Psoas muscle (tissue), 8 donors: ENCODE measurements around the gene ZRANB3. TPM values are rescaled to one million over a fixed set of nuclear protein-coding genes. Genes with fewer than 3 reads are reported as not detected.

Experiments used
- ATAC-seq, 4 donors: fragments of 200-7000 bp; cut with Tn5 transposase; one replicate each; pipeline ENCODE4 v1.9.1; 2020; ENCODE audit warnings: moderate library complexity in 3 of 4, mild to moderate bottlenecking in 2 of 4
- DNase-seq, 2 donors: peaks; one replicate each; pipeline ENCODE4 v3.0.0-alpha.2; 2020
- H3K27ac ChIP-seq: fragments of 200-600 bp; one replicate; pipeline ENCODE4 v1.8.0; 2022
- H3K27me3 ChIP-seq, 3 donors: fragments of 200-600 bp in 1 of 3; one replicate each; pipeline versions ENCODE4 v1.6.1 to v1.8.0; 2013 to 2022; ENCODE audit warnings: low read length in 2 of 3, mild to moderate bottlenecking in 2 of 3, moderate library complexity in 1 of 3; ENCODE audit not compliant: insufficient read depth in 3 of 3
- H3K36me3 ChIP-seq, 2 donors: fragments of 200-600 bp in 1 of 2; one replicate each; pipeline versions ENCODE4 v1.6.1 to v1.8.0; 2013 to 2022; ENCODE audit warnings: low read depth in 1 of 2, mild to moderate bottlenecking in 1 of 2, moderate library complexity in 1 of 2; ENCODE audit not compliant: insufficient read depth in 1 of 2
- H3K4me1 ChIP-seq: fragments of 200-600 bp; one replicate; pipeline ENCODE4 v1.8.0; 2022
- H3K4me3 ChIP-seq: fragments of 200-600 bp; one replicate; pipeline ENCODE4 v1.8.0; 2022; ENCODE audit warnings: mild to moderate bottlenecking
- H3K9me3 ChIP-seq: fragments of 200-600 bp; one replicate; pipeline ENCODE4 v1.8.0; 2022
- WGBS, 3 donors: extraction: QIAGEN DNeasy Blood & Tissue Kit; methylation state at CpG; one replicate each; pipeline versions ENCODE4 v1.1.6 to v1.1.7; 2013; 5-methylcytosine and 5-hydroxymethylcytosine counted together
- intact Hi-C, 2 donors: fragments of 100-400 bp; cut with DNase I; formaldehyde crosslinking; loops; one replicate each; pipeline versions ENCODE4 v1.11.0 to v1.14.2; 2022
- polyA plus RNA-seq, 3 donors: library from polyadenylated mRNA; stranded (reverse); fragments of 200-250 nt; gene quantifications; one replicate each; pipeline ENCODE4 v1.2.3, GENCODE V29; 2013
- total RNA-seq, 4 donors: library from RNA; stranded (reverse); fragmentation: NEBNext Ultra II Directional in 2 of 4; extraction: Animal tissue kit (Norgen Biotek cat#: 25700) in 2 of 4; gene quantifications; one replicate each; pipeline versions ENCODE4 v1.2.1 to v1.2.4, GENCODE V29; 2021 to 2023
- TF ChIP-seq, protein P1 (sequence below): fragments of 200-600 bp; IDR thresholded peaks from one replicate; pipeline ENCODE4 v1.8.0; 2022; ENCODE audit warnings: antibody characterized with exemption
- donor health status: healthy with polysubstance abuse.
- donor health status: DM: no; HTN: no; CAD: no; lungs with moderate emphysema.
- donor health status: Bipolar disorder and iron deficiency.
- donor health status: healthy.
- donor health status: DM: yes; HTN: yes; CAD: no.
- donor health status: DM: no; HTN: no; CAD: no.
- donor health status: DM: no; HTN: no; CAD: no.
- donor health status: DM: yes; HTN: yes; CAD: no.

Gene ZRANB3
- total and polyA plus RNA-seq, 7 donors: 1.3 to 6.4 (median 4.0) TPM

DNA sequence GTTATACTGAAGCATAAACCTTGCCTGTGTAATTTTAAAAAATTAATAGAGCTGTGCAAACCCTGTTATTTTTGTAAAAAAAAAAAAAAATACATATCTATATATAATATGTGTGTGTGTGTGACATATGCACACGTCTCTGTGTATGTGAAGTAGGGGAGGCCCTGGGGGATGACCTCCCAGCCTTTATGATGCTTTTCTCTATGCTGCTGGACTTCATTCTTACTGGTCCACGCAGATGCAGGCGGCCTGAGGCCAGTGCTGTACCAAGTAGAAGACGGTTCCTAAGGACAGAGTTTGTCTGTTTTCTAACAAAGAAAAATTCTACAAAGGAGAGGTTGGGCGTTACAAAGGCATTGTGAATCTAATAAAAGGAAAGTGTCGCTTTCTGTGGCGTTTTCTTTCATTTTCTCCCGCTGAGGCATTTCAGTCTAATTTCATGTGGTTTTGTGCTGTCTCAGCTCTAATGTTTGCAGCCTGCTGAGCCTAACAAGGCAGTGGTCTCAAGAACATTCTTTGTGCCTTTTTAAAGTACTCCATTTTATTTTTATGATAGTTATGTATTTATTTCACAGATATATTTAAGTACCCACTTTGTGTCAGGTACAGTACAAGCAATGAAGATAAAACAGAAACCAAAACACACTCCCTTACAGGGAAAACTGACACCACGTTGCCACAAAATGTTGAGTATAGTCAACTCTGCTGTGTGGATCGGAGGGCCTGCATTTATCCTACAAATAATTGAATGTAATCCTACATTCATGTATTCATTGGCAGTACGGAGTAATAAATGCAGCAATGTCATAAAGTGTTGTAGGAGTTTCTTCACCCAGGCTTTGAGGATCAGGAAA is 360.9 kb downstream of the ZRANB3 start:
- Histone ChIP-seq H3K36me3 (peaks cover 11 to 79% of the 10 kb centered on the region in 2 donors), H3K9me3 (no peaks in the 10 kb centered on the region), H3K4me3 (no peak overlapping the region), H3K27ac (no peak overlapping the region), H3K27me3 (no peaks in the 10 kb centered on the region), H3K4me1 (no peaks in the 10 kb centered on the region)
- intact Hi-C loops: loop anchor here in 1 of 2 donors (10.0 kb wide), 1 partner anchor 465 kb away; no protein-coding TSS in a partner anchor
- TF ChIP-seq, protein P1, sequence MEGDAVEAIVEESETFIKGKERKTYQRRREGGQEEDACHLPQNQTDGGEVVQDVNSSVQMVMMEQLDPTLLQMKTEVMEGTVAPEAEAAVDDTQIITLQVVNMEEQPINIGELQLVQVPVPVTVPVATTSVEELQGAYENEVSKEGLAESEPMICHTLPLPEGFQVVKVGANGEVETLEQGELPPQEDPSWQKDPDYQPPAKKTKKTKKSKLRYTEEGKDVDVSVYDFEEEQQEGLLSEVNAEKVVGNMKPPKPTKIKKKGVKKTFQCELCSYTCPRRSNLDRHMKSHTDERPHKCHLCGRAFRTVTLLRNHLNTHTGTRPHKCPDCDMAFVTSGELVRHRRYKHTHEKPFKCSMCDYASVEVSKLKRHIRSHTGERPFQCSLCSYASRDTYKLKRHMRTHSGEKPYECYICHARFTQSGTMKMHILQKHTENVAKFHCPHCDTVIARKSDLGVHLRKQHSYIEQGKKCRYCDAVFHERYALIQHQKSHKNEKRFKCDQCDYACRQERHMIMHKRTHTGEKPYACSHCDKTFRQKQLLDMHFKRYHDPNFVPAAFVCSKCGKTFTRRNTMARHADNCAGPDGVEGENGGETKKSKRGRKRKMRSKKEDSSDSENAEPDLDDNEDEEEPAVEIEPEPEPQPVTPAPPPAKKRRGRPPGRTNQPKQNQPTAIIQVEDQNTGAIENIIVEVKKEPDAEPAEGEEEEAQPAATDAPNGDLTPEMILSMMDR: no peak
- no peak for ATAC-seq
- DNase-seq: no peak
- 93 to 95% (median 93%) methylated on average over 11 of the region's 11 CpGs for WGBS, 3 donors

DNA sequence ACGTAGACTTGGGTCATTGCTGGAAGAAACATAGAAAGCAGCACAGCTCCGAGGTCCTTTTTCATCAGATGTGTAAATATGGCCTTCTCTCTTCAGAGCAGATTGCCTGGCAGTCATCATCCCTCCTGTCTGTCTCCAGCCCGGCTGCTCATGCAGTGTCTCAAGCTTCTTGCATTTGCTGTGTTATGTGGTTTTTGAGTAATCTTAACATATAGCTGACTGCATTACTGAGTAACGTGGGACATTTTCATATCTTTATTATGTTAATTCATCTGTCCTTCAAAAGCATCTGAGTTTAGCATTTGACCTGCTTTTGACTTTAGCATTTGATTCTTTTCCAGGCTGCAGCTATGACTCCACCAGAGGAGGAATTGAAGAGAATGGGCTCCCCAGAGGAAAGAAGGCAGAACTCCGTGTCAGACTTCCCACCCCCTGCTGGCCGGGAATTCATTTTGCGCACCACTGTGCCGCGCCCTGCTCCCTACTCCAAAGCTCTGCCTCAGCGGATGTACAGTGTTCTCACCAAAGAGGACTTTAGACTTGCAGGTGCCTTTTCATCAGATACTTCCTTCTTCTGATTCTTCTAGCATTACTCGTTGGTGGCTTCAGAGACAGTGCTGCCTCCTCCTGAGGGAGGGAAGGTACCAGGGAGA is 362.7 kb downstream of the ZRANB3 start:
- DNase-seq: no peak
- ATAC-seq: no peak
- Histone ChIP-seq H3K36me3 (peaks cover 11 to 94% of the 10 kb centered on the region in 2 donors), H3K27me3 (no peaks in the 10 kb centered on the region), H3K9me3 (no peaks in the 10 kb centered on the region), H3K4me1 (no peaks in the 10 kb centered on the region), H3K27ac (no peak overlapping the region), H3K4me3 (no peak overlapping the region)
- TF ChIP-seq, protein P1: no peak
- WGBS, 3 donors: 89 to 90% (median 90%) methylated on average over 11 of the region's 11 CpGs
- intact Hi-C loops: loop anchor here in 1 of 2 donors (10.0 kb wide), 1 partner anchor 466 kb away; no protein-coding TSS in a partner anchor

DNA sequence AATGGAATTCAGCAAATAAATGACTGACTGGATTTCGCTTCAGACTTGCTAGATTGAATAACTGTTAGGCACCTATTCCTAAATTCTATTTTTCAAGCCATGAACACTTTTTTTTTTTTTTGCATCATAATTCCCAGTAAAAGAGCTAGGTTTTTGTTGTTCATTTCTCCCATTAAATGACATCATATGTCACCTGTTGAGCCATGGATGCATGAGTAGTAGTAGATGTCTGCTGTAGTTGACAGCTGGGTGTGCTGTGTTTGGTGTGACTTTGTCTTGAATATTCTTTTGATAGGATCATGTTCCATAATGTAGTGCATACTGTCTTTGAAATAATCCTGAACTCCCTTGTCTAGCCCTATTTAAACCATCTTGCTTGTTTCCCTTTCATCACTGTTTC is 363.7 kb downstream of the ZRANB3 start:
- TF ChIP-seq, protein P1: no peak
- H3K4me1 ChIP-seq: no peaks in the 10 kb centered on the region
- 94 to 100% (median 96%) methylated on average over 1 of the region's 1 CpG for WGBS, 3 donors
- intact Hi-C loops: loop anchor here in 1 of 2 donors (10.0 kb wide), 1 partner anchor 468 kb away; no protein-coding TSS in a partner anchor
- peaks cover 11 to 95% of the 10 kb centered on the region in 2 donors for H3K36me3 ChIP-seq
- H3K27ac ChIP-seq: no peak overlapping the region
- H3K9me3 ChIP-seq: no peaks in the 10 kb centered on the region
- ATAC-seq (no peak), DNase-seq (no peak)
- no peaks in the 10 kb centered on the region for H3K27me3 ChIP-seq
- no peak overlapping the region for H3K4me3 ChIP-seq

DNA sequence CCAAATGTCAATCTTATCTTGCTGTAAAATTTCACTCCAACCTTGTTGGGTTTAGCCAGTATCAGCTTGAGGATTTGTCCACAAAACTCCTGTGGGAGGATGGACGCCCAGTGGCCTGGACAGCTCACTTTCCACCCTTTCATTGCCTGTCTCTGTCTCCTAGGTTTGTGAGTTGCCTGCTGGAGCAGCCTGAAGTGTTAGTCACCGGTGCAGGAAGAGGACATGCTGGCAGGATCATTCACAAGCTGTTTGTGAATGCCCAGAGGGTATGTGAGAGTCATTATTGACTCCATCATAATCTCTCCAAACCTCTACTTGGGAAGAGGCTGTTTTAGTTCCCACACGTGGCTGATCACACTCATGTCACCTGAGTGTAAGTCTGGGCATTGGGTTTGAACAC is 366.6 kb downstream of the ZRANB3 start:
- Histone ChIP-seq H3K27me3 (no peaks in the 10 kb centered on the region), H3K36me3 (peaks cover 8 to 96% of the 10 kb centered on the region in 2 donors), H3K9me3 (no peaks in the 10 kb centered on the region), H3K4me1 (no peaks in the 10 kb centered on the region), H3K27ac (no peak overlapping the region), H3K4me3 (no peak overlapping the region)
- DNase-seq (no peak), ATAC-seq (peak in 2 of 4 donors; percentile 42 to 52)
- WGBS, 3 donors: 77 to 81% (median 79%) methylated on average over 3 of the region's 3 CpGs
- TF ChIP-seq, protein P1: no peak
- intact Hi-C loops: loop anchor here (5.0 to 10.0 kb wide), 2 partner anchors 37 to 470 kb away; no protein-coding TSS in a partner anchor
